PC-3 (cell line): Measurements from ENCODE around the gene CYP1B1. TPM values are rescaled to one million over a fixed set of nuclear protein-coding genes. Genes with fewer than 3 reads are reported as not detected.

Experiments used
- ATAC-seq: fragments of 200-7000 bp; cut with Tn5 transposase; 2 replicates; pipeline ENCODE4 v1.9.1; 2020; ENCODE audit warnings: mild to moderate bottlenecking, moderate library complexity
- BruUV-seq: library from RNA; stranded (reverse); fragments of 400-500 nt; replicated peaks from 2 replicates; lab custom pipeline; 2021; lab: Mats Ljungman, UMichigan
- CTCF ChIA-PET: fragments of 300-600 bp; sonication (Branson Sonifier 250); formaldehyde crosslinking; loops from one replicate; lab custom pipeline; 2022; ENCODE audit warnings: antibody characterized with exemption; lab: Charles Lee
- POLR2A ChIA-PET: fragments of 300-600 bp; sonication (Branson Sonifier 250); formaldehyde crosslinking; loops from one replicate; lab custom pipeline; 2022; ENCODE audit warnings: antibody characterized with exemption; ENCODE audit not compliant: unreplicated experiment; lab: Charles Lee
- DNase-seq: peaks from one replicate; pipeline ENCODE4 v3.0.0-alpha.2; 2015
- H2AFZ ChIP-seq: fragments of 300-600 bp; sonication (generic); 2 replicates; pipeline ENCODE4 v1.6.0; 2016; ENCODE audit warnings: antibody characterized with exemption, low read length
- H3F3A ChIP-seq: fragments of 300-600 bp; sonication (generic); one replicate; pipeline ENCODE4 v1.6.0; 2017; ENCODE audit warnings: antibody characterized with exemption, low read length, control low read depth, mild to moderate bottlenecking; ENCODE audit not compliant: unreplicated experiment
- H3K27ac ChIP-seq: fragments of 300-600 bp; sonication (generic); 2 replicates; pipeline ENCODE4 v1.5.1; 2016; ENCODE audit warnings: mild to moderate bottlenecking, low read length
- H3K27me3 ChIP-seq: fragments of 300-600 bp; sonication (generic); 2 replicates; pipeline ENCODE4 v1.6.1; 2016; ENCODE audit warnings: low read length, mixed read lengths
- H3K36me3 ChIP-seq: fragments of 300-600 bp; sonication (generic); 2 replicates; pipeline ENCODE4 v1.6.1; 2016; ENCODE audit warnings: low read depth, mixed run types, low read length, mixed read lengths
- H3K4me1 ChIP-seq: fragments of 300-600 bp; sonication (generic); 2 replicates; pipeline ENCODE4 v1.5.1; 2016; ENCODE audit warnings: low read length; ENCODE audit not compliant: insufficient read depth
- H3K4me2 ChIP-seq: fragments of 300-600 bp; sonication (generic); 2 replicates; pipeline ENCODE4 v1.6.0; 2016; ENCODE audit warnings: low read length
- H3K4me3 ChIP-seq: fragments of 300-600 bp; sonication (generic); 2 replicates; pipeline ENCODE4 v1.5.1; 2016; ENCODE audit warnings: mild to moderate bottlenecking, low read length, mixed read lengths
- H3K79me2 ChIP-seq: fragments of 300-600 bp; sonication (generic); 2 replicates; pipeline ENCODE4 v1.6.1; 2017; ENCODE audit warnings: low read length, mixed read lengths
- H3K9ac ChIP-seq: fragments of 300-600 bp; sonication (generic); 2 replicates; pipeline ENCODE4 v1.6.0; 2016; ENCODE audit warnings: mild to moderate bottlenecking, low read length
- H3K9me2 ChIP-seq: fragments of 300-600 bp; sonication (generic); replicated peaks from 2 replicates; pipeline ENCODE4 v1.6.1; 2016; ENCODE audit warnings: mixed run types, low read length, mixed read lengths
- H3K9me3 ChIP-seq: fragments of 300-600 bp; sonication (generic); 2 replicates; pipeline ENCODE4 v1.6.1; 2016; ENCODE audit warnings: low read length, mixed read lengths
- H4K20me1 ChIP-seq: fragments of 300-600 bp; sonication (generic); 2 replicates; pipeline ENCODE4 v1.6.1; 2016; ENCODE audit warnings: low read length, mixed read lengths
- CTCF ChIP-seq: fragments of 300-600 bp; sonication (generic); conservative IDR thresholded peaks from 2 replicates; pipeline ENCODE4 v1.5.1; 2017; ENCODE audit warnings: antibody characterized with exemption, low read depth, mild to moderate bottlenecking, low read length
- EZH2 ChIP-seq: fragments of 300-600 bp; sonication (generic); IDR thresholded peaks from one replicate; pipeline ENCODE4 v1.6.1; 2017; ENCODE audit warnings: antibody characterized with exemption, mild to moderate bottlenecking, low read length; ENCODE audit not compliant: unreplicated experiment
- EZH2phosphoT487 ChIP-seq: fragments of 300-600 bp; sonication (generic); IDR thresholded peaks from 2 replicates; pipeline ENCODE4 v1.6.1; 2018; ENCODE audit warnings: mild to moderate bottlenecking, antibody characterized with exemption, low read length, borderline replicate concordance
- intact Hi-C: fragments of 100-400 bp; cut with micrococcal nuclease; formaldehyde crosslinking; loops from 2 replicates; pipeline ENCODE4 v1.9.0; 2023
- total RNA-seq: library from RNA; depleted of rRNA; stranded (reverse); fragments of >200 nt; gene quantifications from 2 replicates; pipeline ENCODE4 v1.2.3, GENCODE V29; 2014

Gene CYP1B1
- total RNA-seq, 1 experiment from 2014 or later, result 37.2 TPM

- CTCF ChIA-PET, result no interaction called here
- Histone ChIP-seq H2AFZ (no peak overlapping the region), H3K36me3 (no peaks in the 10 kb centered on the region), H3K27me3 (no peaks in the 10 kb centered on the region), H3K9me3 (no peaks in the 10 kb centered on the region), H3K4me3 (no peak overlapping the region), H3K27ac (peak overlapping the region; percentile 93; the same call in 1 of the 2 replicates), H3K4me2 (no peak overlapping the region), H3K4me1 (peaks cover 24% of the 10 kb centered on the region), H3K79me2 (no peaks in the 10 kb centered on the region), H3F3A (no peaks in the 10 kb centered on the region), H3K9me2 (no peaks in the 10 kb centered on the region), H4K20me1 (no peaks in the 10 kb centered on the region), H3K9ac (0 out of 2 replicates have a peak overlapping the region, but pooled peaks have one; percentile 7)
- POLR2A ChIA-PET, result no interaction called here
- ATAC-seq (no peak), DNase-seq (no peak)
- intact Hi-C loops, result no loop called here
- BruUV-seq, result no TSS peak
- no peak for TF ChIP-seq CTCF
- no peak for TF ChIP-seq EZH2phosphoT487
- TF ChIP-seq EZH2, result no peak
Measured at GRCh38 chr2:38098421-38099098, 22.6 kb upstream of the CYP1B1 start.

GRCh38 chr2:38097988-38098385, 22.0 kb upstream of the CYP1B1 start:
- H3K4me3 ChIP-seq, result no peak overlapping the region

More at GRCh38 chr2:38097988-38098385, 22.0 kb upstream of the CYP1B1 start:
- Histone ChIP-seq H3K79me2 (no peaks in the 10 kb centered on the region), H3F3A (no peaks in the 10 kb centered on the region), H3K4me1 (peaks cover 24% of the 10 kb centered on the region), H2AFZ (no peak overlapping the region), H3K36me3 (no peaks in the 10 kb centered on the region), H3K4me2 (no peak overlapping the region), H3K27ac (peak overlapping the region; percentile 93; the same call in 1 of the 2 replicates), H3K9me2 (no peaks in the 10 kb centered on the region), H3K9ac (peak overlapping the region; percentile 75), H3K27me3 (no peaks in the 10 kb centered on the region), H3K9me3 (no peaks in the 10 kb centered on the region), H4K20me1 (no peaks in the 10 kb centered on the region)
- ATAC-seq (no peak), DNase-seq (no peak)
- no peak for TF ChIP-seq EZH2phosphoT487
- TF ChIP-seq CTCF, result no peak
- TF ChIP-seq EZH2, result no peak
- POLR2A ChIA-PET, result no interaction called here
- intact Hi-C loops, result no loop called here
- no TSS peak for BruUV-seq
- CTCF ChIA-PET, result no interaction called here
